NCI-H128 (cell line): Measurements from ENCODE around the gene EMILIN1.

Experiments used
- DNase-seq: peaks from one replicate; lab custom pipeline; 2025; ENCODE audit not compliant: unreplicated experiment; lab: John Stamatoyannopoulos, UW

Gene EMILIN1

DNA sequence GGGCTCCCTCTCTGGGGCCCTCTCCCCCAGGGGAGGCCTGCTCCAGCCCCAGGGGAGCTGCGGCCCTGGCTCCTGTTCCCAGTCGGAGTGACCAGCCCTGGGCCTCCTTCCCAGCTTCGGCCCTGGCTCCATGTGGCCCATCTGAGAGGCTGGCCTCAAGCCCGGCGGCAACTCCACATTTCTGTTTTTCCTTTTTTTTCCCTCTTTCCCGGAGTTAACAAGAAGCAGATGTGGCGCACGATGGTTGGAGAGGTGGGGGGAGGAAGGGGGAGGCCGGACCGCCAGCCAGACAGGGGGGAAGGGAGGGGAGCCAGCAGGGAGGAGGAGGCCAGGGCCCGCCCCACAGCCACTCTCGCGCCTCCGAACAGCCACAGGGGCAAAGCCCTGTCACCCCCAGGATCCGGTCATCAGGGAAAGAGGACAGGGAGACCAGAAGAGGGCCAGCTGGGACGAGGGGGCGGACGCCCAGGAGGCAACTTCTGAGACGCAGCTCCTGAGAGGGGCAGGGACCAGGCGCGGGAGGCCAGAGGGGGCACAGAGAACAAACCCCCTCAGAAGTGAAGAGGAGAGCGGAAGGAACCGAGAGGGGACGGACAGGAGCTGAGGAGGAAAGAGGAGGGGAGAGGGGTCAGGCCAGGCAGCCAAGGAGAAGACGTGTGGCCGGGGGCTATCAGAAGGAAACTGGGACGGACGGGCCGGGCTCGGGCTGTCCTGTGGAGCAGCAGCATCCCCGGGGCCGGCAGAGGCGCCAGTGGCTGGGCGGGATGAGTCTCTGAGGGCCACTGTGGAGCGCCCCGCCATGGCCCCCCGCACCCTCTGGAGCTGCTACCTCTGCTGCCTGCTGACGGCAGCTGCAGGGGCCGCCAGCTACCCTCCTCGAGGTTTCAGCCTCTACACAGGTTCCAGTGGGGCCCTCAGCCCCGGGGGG, at the start of gene EMILIN1:
TSS of gene EMILIN1 (plus strand) at position 349 of the 928 bp plus-strand sequence. CDS start at position 800, 451 bp downstream.
- no peak for DNase-seq

GRCh38 chr2:27029051-27029450, 49.4 kb upstream of the EMILIN1 start:
- DNase-seq, result no peak

DNA sequence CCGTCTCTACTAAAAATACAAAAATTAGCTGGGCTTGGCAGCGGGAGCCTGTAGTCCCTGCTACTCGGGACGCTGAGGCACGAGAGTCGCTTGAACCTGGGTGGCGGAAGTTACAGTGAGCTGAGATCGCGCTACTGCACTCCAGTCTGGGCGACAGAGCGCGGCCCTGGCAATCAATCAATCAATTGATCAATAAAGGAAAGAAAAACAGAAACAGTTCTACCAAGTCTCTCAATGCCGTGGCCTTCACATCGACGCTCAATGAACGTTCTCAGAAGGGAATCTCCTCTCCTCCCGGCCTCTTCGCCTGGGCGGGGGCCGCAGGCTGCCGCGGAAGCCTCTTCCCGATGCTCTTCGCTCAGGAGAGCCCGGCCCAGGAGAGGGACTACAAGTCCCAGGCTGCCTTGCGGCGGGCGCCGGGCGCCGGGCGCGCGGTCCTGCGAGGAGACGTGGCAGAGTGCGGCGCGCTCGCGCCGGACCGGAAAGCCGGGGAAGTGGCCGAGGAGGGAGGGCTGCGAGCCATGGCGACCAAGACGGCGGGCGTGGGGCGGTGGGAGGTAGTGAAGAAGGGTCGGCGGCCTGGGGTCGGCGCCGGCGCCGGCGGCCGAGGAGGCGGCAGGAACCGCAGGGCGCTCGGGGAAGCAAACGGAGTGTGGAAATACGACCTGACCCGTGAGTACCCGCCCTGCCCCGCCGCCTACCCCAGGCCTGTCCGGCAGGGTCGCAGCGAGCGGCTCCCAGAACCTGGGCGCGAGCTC, 45.7 kb upstream of the EMILIN1 start, which contains the start of gene TMEM214:
TSS of gene TMEM214 (plus strand) at position 471 of the 758 bp plus-strand sequence. CDS start at position 522, 51 bp downstream.
- DNase-seq, result peak; percentile 71

GRCh38 chr2:27033253-27033852, 45.1 kb upstream of the EMILIN1 start:
- no peak for DNase-seq

DNA sequence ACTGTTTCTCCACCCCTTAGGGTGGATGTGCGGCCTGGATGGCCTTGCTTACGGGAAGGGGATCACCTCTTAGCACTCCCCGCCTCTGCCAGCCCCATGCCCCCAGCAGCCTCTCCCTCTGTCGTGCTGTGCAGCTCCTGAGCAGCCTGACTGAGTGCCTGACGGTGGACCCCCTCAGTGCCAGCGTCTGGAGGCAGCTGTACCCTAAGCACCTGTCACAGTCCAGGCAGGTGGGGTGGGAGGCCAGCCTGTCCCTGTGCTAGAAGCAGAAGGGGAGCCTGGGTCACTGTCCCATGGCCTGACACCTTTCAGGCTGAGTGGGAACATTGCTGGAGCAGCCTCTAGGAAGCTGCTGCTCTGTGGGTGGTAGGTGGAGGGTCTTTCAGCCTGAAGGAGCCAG, 40.4 kb upstream of the EMILIN1 start:
- DNase-seq, result no peak

DNA sequence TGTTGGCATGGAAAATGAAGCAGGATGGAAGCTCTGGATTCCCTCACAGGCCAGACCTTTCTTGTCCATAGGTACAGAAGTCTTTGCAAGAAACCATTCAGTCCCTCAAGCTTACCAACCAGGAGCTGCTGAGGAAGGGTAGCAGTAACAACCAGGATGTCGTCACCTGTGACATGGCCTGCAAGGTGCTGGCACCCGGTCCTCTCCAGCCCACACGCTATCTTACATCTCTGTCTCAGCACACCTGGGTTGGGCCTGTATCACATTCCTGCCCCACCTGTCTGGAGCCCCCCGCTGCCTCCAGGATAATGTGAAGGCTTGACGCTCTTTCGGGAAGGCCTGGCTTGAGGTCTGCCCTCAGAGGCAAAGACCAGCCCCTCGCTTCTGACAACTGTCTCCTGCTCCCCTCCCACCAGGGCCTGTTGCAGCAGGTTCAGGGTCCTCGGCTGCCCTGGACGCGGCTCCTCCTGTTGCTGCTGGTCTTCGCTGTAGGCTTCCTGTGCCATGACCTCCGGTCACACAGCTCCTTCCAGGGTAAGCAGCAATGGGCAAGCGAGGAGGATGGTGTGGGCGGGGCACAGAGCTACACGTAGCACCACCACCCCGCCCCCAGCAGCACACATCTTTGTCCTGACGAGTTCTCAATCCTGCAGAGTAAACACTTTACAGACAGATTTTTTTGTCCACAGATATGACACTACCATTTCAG, 39.6 kb upstream of the EMILIN1 start:
- no peak for DNase-seq

DNA sequence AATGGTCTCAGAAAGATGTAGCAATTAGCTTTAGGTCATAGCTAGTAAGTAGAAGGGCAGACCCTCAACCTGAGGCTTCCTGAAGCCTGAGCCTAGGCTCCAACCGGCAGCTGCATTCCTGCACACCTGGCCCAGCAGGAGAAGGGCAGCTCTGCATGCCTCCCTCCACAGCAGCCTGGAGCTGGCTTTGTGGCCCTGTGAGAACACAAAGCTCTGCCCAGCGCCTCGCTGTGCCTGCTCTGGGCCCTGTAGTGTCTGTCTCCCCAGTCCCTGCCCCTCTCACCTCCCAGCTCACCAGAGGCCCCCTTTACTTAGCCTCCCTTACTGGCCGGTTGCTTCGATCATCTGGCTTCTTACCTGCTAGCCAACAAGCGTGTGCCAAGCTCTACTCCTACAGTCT, 39.0 kb upstream of the EMILIN1 start:
- DNase-seq, result no peak

GRCh38 chr2:27039871-27040270, 38.5 kb upstream of the EMILIN1 start:
- no peak for DNase-seq

GRCh38 chr2:27040282-27040681, 38.1 kb upstream of the EMILIN1 start:
- no peak for DNase-seq

GRCh38 chr2:27041752-27042151, 36.7 kb upstream of the EMILIN1 start:
- no peak for DNase-seq

DNA sequence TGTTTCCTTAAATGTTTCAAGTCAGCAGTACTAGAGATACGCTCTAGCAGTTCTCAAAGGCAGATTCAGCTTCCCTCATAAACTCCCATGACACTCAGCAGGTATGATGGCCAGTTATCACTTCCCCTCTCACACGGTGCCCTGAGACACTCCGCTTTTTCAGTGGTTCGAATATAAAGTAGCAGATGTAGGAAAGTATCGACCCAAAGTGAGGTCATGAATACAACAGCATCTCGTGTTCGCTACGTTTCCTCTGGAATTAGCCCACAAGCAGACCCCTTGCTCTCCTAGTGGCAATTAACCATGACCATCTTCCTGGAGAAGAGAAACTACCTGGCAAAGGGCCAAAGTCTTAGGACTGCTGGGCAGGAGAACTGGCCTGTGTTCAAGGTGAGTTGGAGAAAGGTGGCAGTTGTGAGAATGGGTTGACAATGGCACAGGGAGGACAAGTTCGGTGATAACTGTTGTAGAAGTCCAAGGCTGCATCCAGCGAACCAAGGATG, 36.2 kb upstream of the EMILIN1 start:
- no peak for DNase-seq

DNA sequence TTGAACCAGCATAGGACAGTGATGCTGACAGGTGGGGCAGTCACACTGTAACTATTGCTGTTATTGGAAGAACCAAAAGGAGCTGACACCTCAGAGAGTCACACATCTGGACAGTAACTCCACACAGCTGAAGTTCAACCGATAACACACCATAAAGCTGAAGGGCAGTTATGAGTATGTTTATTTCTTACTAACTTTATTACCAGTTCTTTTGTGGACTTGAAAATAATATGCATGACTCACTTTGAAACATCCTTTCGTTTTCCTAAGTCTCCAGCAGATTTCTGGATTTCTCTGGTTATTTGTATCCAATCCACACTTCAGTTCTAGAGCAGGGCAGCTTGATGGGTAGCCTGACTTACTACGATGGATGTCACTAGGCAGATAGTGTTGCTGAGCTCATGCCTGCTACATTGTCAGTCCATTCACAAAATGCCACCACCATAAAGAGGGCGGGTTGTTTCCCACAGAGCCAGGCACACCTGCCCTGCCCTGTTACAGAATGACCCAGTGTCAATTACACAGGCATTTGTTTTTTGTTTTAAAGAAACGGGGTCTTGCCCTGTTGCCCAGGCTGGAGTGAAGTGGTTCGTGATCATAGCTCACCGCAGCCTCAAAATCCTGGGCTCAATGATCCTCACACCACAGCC, 35.3 kb upstream of the EMILIN1 start:
- DNase-seq, result no peak

GRCh38 chr2:27049422-27050280, 28.8 kb upstream of the EMILIN1 start:
- no peak for DNase-seq

GRCh38 chr2:27050281-27050995, 28.0 kb upstream of the EMILIN1 start:
- peak; percentile 87 for DNase-seq

DNA sequence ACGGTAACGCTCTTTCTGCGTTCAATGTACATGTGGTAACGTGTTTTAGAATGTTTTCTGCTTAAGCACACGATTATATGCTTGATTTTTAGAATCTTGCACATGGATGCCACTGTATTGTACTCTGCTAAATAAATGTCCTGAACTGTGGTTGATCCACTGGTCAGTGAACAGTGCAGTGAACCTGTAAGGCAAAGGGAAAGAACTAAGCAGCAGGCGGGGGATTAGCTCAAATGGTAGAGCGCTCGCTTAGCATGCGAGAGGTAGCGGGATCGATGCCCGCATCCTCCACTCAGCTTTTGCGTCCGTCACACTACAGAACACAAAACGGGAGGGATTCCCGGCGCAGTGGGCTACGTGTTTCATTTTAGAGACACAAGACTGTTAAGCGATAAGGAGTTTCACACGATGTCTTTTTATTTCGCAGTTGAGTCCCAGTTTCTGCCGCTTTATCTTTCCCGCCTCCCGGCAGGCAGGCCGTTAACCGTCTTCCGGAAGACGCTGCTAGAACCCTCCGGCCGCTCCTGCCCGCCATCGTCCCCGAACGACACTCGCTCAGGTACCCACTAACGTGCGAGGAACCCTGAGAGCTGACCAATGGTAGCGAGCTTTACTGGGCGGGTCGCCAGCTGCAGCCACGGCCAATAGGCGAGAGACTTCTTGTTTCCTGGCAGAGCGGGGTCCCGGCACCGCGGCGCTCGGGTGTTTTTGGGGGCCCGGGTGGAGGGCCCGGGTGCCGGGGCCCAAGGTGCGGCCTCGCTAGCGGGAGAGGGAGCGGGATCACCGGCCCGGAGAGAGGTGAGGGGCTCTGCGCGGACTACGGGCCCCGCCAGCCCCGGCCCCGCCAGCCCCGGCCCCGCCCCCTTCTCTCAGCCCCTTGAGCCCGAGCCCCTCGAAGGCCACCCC, 27.2 kb upstream of the EMILIN1 start, which contains the start of gene AGBL5:
TSS of gene AGBL5 (plus strand) at position 673 of the 906 bp plus-strand sequence. CDS start 1,291 bp downstream, outside the sequence.
- DNase-seq, result peak; percentile 90

GRCh38 chr2:27051902-27052645, 26.3 kb upstream of the EMILIN1 start:
- DNase-seq, result no peak

DNA sequence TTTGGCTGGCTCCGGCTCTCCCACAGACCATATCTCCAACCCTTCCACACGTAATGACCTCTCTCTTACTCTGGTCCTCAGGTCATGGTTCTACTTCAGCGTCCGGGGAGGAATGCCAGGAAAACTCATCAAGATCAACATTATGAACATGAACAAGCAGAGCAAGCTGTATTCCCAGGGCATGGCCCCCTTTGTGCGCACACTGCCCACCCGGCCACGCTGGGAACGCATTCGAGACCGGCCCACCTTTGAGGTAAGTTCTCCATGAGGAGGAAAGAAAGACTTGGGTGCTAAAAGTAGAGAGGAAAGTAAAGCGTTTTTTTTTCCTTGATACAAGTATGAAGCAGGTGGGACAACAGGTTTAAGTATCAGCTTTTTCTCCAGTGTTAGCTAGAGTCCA, 25.1 kb upstream of the EMILIN1 start:
- DNase-seq, result no peak
